Ramos (cell line): ENCODE results near the gene FSTL1.

Experiments
- in situ Hi-C: fragments of 300-500 bp; cut with MboI; formaldehyde crosslinking; loops from one replicate; pipeline ENCODE4 v1.14.3; 2022; ENCODE audit warnings: low sequenced_read_pairs; ENCODE audit not compliant: unreplicated experiment

Gene FSTL1

GRCh38 chr3:120469882-120470301 lies 19.1 kb upstream of the FSTL1 start:
- in situ Hi-C loops = no loop called here

GRCh38 chr3:120469440-120469839 lies 18.6 kb upstream of the FSTL1 start:
- in situ Hi-C loops = no loop called here

- in situ Hi-C loops = no loop called here
These were observed 18.0 kb upstream of the FSTL1 start for GRCh38 chr3:120468635-120469295.

- in situ Hi-C loops = no loop called here
These were observed 11.7 kb upstream of the FSTL1 start for GRCh38 chr3:120462409-120462959.

GRCh38 chr3:120461416-120461815 lies 10.6 kb upstream of the FSTL1 start:
- in situ Hi-C loops = no loop called here

GRCh38 chr3:120460862-120461261 lies 10.1 kb upstream of the FSTL1 start:
- in situ Hi-C loops = no loop called here

- in situ Hi-C loops = no loop called here
These were observed 9.5 kb upstream of the FSTL1 start for GRCh38 chr3:120460181-120460790.

- in situ Hi-C loops = no loop called here
These were observed 8.4 kb upstream of the FSTL1 start for GRCh38 chr3:120459196-120459595.

GRCh38 chr3:120457827-120458226 lies 7.0 kb upstream of the FSTL1 start:
- in situ Hi-C loops = no loop called here

- in situ Hi-C loops = no loop called here
These were observed 3.4 kb upstream of the FSTL1 start for GRCh38 chr3:120454076-120454689.

GRCh38 chr3:120452816-120453215 lies 2.0 kb upstream of the FSTL1 start:
- in situ Hi-C loops = no loop called here

- in situ Hi-C loops = no loop called here
These were observed 1.0 kb upstream of the FSTL1 start for GRCh38 chr3:120451806-120452205.

GRCh38 chr3:120451272-120451761 lies 525 bp upstream of the FSTL1 start:
- in situ Hi-C loops = no loop called here

GRCh38 chr3:120449701-120450599 lies 842 bp downstream of the FSTL1 start:
- in situ Hi-C loops = no loop called here

- in situ Hi-C loops = no loop called here
These were observed 1.5 kb downstream of the FSTL1 start for GRCh38 chr3:120449251-120449650.

GRCh38 chr3:120448756-120449155 lies 2.0 kb downstream of the FSTL1 start:
- in situ Hi-C loops = no loop called here

- in situ Hi-C loops = no loop called here
These were observed 3.7 kb downstream of the FSTL1 start for GRCh38 chr3:120446891-120447668.

GRCh38 chr3:120445654-120446053 lies 5.1 kb downstream of the FSTL1 start:
- in situ Hi-C loops = no loop called here

GRCh38 chr3:120443626-120444123 lies 7.1 kb downstream of the FSTL1 start:
- in situ Hi-C loops = no loop called here
